Body of pancreas (tissue), 4 donors: ENCODE data around the gene ITPK1. TPM values are rescaled to one million over a fixed set of nuclear protein-coding genes. Genes with fewer than 3 reads are reported as not detected.
"Not testable (repeated sequence)": the region's sequence is repeated elsewhere in the genome, so short reads cannot be mapped to it uniquely, and the experiment has no call there.

Source experiments
- ATAC-seq: fragments of 150-250 bp; one replicate; pipeline ENCODE4 v1.9.1; 2016
- DNase-seq, 4 donors: peaks; one replicate each; pipeline ENCODE4 v3.0.0-alpha.2; 2019
- H3K27ac ChIP-seq, 4 donors: fragments of 200-600 bp; sonication (generic); 1 replicate in 3 of 4; 2 replicates in 1 of 4; pipeline versions ENCODE4 v1.5.1 to v1.6.1; 2016 to 2019; ENCODE audit warnings: mild to moderate bottlenecking in 1 of 4, mixed read lengths in 1 of 4, moderate library complexity in 1 of 4
- H3K27me3 ChIP-seq, 2 donors: fragments of 200-600 bp; sonication (generic); one replicate each; pipeline ENCODE4 v1.6.0; 2016; ENCODE audit warnings: mild to moderate bottlenecking in 1 of 2
- H3K36me3 ChIP-seq, 2 donors: fragments of 200-600 bp; sonication (generic); replicated peaks in 1 of 2; 2 replicates each; pipeline ENCODE4 v1.5.1; 2016; ENCODE audit warnings: low read depth in 2 of 2; ENCODE audit not compliant: insufficient read depth in 1 of 2
- H3K4me1 ChIP-seq: fragments of 200-600 bp; sonication (generic); one replicate; pipeline ENCODE4 v1.6.0; 2016
- H3K4me3 ChIP-seq, 2 donors: fragments of 200-600 bp; sonication (generic); 1 replicate in 1 of 2; 2 replicates in 1 of 2; pipeline ENCODE4 v1.5.1; 2016 to 2019
- H3K9me3 ChIP-seq, 3 donors: fragments of 200-600 bp; sonication (generic); 1 replicate in 2 of 3; 2 replicates in 1 of 3; pipeline ENCODE4 v1.5.1; 2016
- CTCF ChIP-seq, 7 experiments: fragments of 450-650 bp in 4 of 7; fragments of 200-600 bp in 3 of 7; sonication (generic) in 3 of 7; IDR thresholded peaks; one replicate each; pipeline ENCODE4 v1.5.1; 2016 to 2019; ENCODE audit warnings: antibody characterized with exemption in 7 of 7
- POLR2A ChIP-seq, 3 donors: fragments of 450-650 bp; IDR thresholded peaks; one replicate each; pipeline ENCODE4 v1.6.1; 2016; ENCODE audit warnings: antibody characterized with exemption in 3 of 3, mild to moderate bottlenecking in 2 of 3
- WGBS, 2 donors: methylation state at CpG; one replicate each; pipeline ENCODE4 v1.1.5; 2017; 5-methylcytosine and 5-hydroxymethylcytosine counted together
- intact Hi-C: fragments of 100-400 bp; cut with DNase I; formaldehyde crosslinking; loops from one replicate; pipeline ENCODE4 v1.15.1; 2023
- total RNA-seq, 2 donors: library from RNA; depleted of rRNA; stranded (reverse); fragments of >200 nt; gene quantifications; one replicate each; pipeline ENCODE4 v1.1.0, GENCODE V29; 2016

The ITPK1 gene
- total RNA-seq, 2 donors from 2014 or later, result 30.1 to 32.6 TPM

GRCh38 chr14:93109572-93110481 is 5.9 kb downstream of the ITPK1 start:
- TF ChIP-seq POLR2A (IDR thresholded peaks at IDR 0.05) (no peak), CTCF (IDR thresholded peaks at IDR 0.05) (no peak)
- intact Hi-C loops, result loop anchor here (10.0 kb wide), 1 partner anchor 65 kb away; no protein-coding TSS in a partner anchor
- Histone ChIP-seq H3K9me3 (no peaks in the 10 kb centered on the region), H3K36me3 (no peaks in the 10 kb centered on the region), H3K4me3 (no peak overlapping the region), H3K27me3 (no peaks in the 10 kb centered on the region), H3K27ac (no peak overlapping the region), H3K4me1 (peaks cover 52% of the 10 kb centered on the region)
- DNase-seq (no peak), ATAC-seq (no peak)
- 82 to 90% methylated on average over 11 to 14 of the region's 14 CpGs for WGBS, 2 donors

- Histone ChIP-seq H3K9me3 (no peaks in the 10 kb centered on the region), H3K27ac (peak overlapping the region in 1 of 4 donors; percentile 29), H3K4me3 (no peak overlapping the region), H3K27me3 (no peaks in the 10 kb centered on the region), H3K4me1 (peaks cover 41% of the 10 kb centered on the region), H3K36me3 (no peaks in the 10 kb centered on the region)
- WGBS, 2 donors, result 44 to 89% methylated on average over 2 to 4 of the region's 4 CpGs
- intact Hi-C loops, result no loop called here
- DNase-seq, result no peak
- ATAC-seq, result no peak
- TF ChIP-seq POLR2A (IDR thresholded peaks at IDR 0.05) (no peak), CTCF (IDR thresholded peaks at IDR 0.05) (no peak)
These were observed 7.6 kb downstream of the ITPK1 start for GRCh38 chr14:93108105-93108504.

- DNase-seq, result no peak
- Histone ChIP-seq H3K27me3 (no peaks in the 10 kb centered on the region), H3K36me3 (no peaks in the 10 kb centered on the region), H3K4me1 (peaks cover 34% of the 10 kb centered on the region), H3K4me3 (no peak overlapping the region), H3K27ac (peak overlapping the region in 3 of 4 donors; percentile 8 to 52 (median 27)), H3K9me3 (no peaks in the 10 kb centered on the region)
- TF ChIP-seq CTCF (IDR thresholded peaks at IDR 0.05), result no peak
- TF ChIP-seq POLR2A (IDR thresholded peaks at IDR 0.05), result no peak
- WGBS, 2 donors, result 91 to 96% methylated on average over 4 to 11 of the region's 11 CpGs
- intact Hi-C loops, result no loop called here
- ATAC-seq, result no peak
These were observed 8.3 kb downstream of the ITPK1 start for GRCh38 chr14:93107453-93107852.

GRCh38 chr14:93106541-93107156 is 9.1 kb downstream of the ITPK1 start:
- Histone ChIP-seq H3K4me3 (no peak overlapping the region), H3K9me3 (no peaks in the 10 kb centered on the region), H3K4me1 (peaks cover 33% of the 10 kb centered on the region), H3K27ac (peak overlapping the region in 3 of 4 donors; percentile 8 to 52 (median 27)), H3K27me3 (no peaks in the 10 kb centered on the region), H3K36me3 (no peaks in the 10 kb centered on the region)
- intact Hi-C loops, result no loop called here
- peak; percentile 60 for ATAC-seq
- DNase-seq, result no peak
- 54 to 59% methylated on average over 6 of the region's 6 CpGs for WGBS, 2 donors
- TF ChIP-seq POLR2A (IDR thresholded peaks at IDR 0.05), result no peak
- no peak for TF ChIP-seq CTCF (IDR thresholded peaks at IDR 0.05)

GRCh38 chr14:93105856-93106255 is 9.9 kb downstream of the ITPK1 start:
- H3K27me3 ChIP-seq, H3K36me3 ChIP-seq, intact Hi-C loops, H3K9me3 ChIP-seq, DNase-seq, H3K4me3 ChIP-seq: not testable (repeated sequence)
- peak overlapping the region in 2 of 4 donors; percentile 8 to 52 for H3K27ac ChIP-seq
- 91 to 92% methylated on average over 7 to 10 of the region's 10 CpGs for WGBS, 2 donors
- ATAC-seq, result peak; percentile 4
- peaks cover 33% of the 10 kb centered on the region for H3K4me1 ChIP-seq
